ENCODE data around the gene ZCCHC8. TPM values are rescaled to one million over a fixed set of nuclear protein-coding genes. Genes with fewer than 3 reads are reported as not detected.
"Not testable (repeated sequence)": the region's sequence is repeated elsewhere in the genome, so short reads cannot be mapped to it uniquely, and the experiment has no call there.

ZCCHC8 gene
- total and polyA plus RNA-seq, 2 of the 4 experiments (the other 2 are of a cell fraction) = 9.5 to 12.7 TPM

GRCh38 chr12:122493222-122493621, 7.5 kb downstream of the ZCCHC8 start:
- WGBS, 2 experiments (ENCODE audit: extremely low coverage in 2 of 2, insufficient read length in 1 of 2) = no CpG with 5 or more reads among the region's 6 CpGs
- not testable (repeated sequence) for H4K8ac ChIP-seq (ENCODE audit: low read depth in 2 of 2, low read length in 2 of 2)

More at GRCh38 chr12:122493222-122493621, 7.5 kb downstream of the ZCCHC8 start:
- ATAC-seq (ENCODE audit: low read depth); POLR2A ChIA-PET (ENCODE audit: unreplicated experiment); H3K4ac ChIP-seq (ENCODE audit: low read depth, low read length); dilution Hi-C loops (cut with HindIII; ENCODE audit: low sequenced_read_pairs, unreplicated experiment); H3K9me3 ChIP-seq (ENCODE audit: control insufficient read depth, insufficient read depth, low read length); H3K4me3 ChIP-seq (ENCODE audit: insufficient read depth, low read depth, low read length); H2AK5ac ChIP-seq (ENCODE audit: low read depth, low read length); H3K23ac ChIP-seq (ENCODE audit: low read depth, low read length); H3K56ac ChIP-seq (ENCODE audit: extremely low read depth, insufficient read depth, low read length); H2AFZ ChIP-seq (replicated peaks; ENCODE audit: low read length, poor library complexity); BruUV-seq (replicated peaks); H3K4me2 ChIP-seq (ENCODE audit: low read depth, low read length); H3K9me1 ChIP-seq (ENCODE audit: insufficient read depth, low read length); H2BK15ac ChIP-seq (ENCODE audit: low read depth, low read length); in situ Hi-C loops (cut with MboI; ENCODE audit: low sequenced_read_pairs); H3K18ac ChIP-seq (ENCODE audit: low read depth, low read length); H2BK20ac ChIP-seq (ENCODE audit: low read depth, low read length); H4K5ac ChIP-seq (ENCODE audit: low read depth, low read length); H2BK5ac ChIP-seq (ENCODE audit: low read depth, low read length, poor library complexity, severe bottlenecking); H2AK9ac ChIP-seq (replicated peaks; ENCODE audit: low read depth, low read length, poor library complexity); CTCF ChIA-PET; H3K14ac ChIP-seq (replicated peaks; ENCODE audit: low read depth, low read length); H3K9ac ChIP-seq (ENCODE audit: low read depth, low read length); H3K4me1 ChIP-seq (ENCODE audit: control insufficient read depth, insufficient read depth, low read length); H3K27me3 ChIP-seq (ENCODE audit: control insufficient read depth, insufficient read depth, low read length); H3K27ac ChIP-seq (ENCODE audit: insufficient read depth, low read length); H2BK120ac ChIP-seq (ENCODE audit: low read depth, low read length); H4K91ac ChIP-seq (ENCODE audit: insufficient read depth, low read depth, low read length); intact Hi-C loops (cut with micrococcal nuclease); DNase-seq: not testable (repeated sequence)
- Histone ChIP-seq H4K20me1 (ENCODE audit: insufficient read depth, low read length) (peaks cover 26% of the 10 kb centered on the region), H3K79me1 (ENCODE audit: low read depth in 1 of 2, low read length in 2 of 2) (peaks cover 25 to 57% of the 10 kb centered on the region in 2 experiments), H3K36me3 (ENCODE audit: control insufficient read depth, insufficient read depth, low read length) (peaks cover 29% of the 10 kb centered on the region)

Data from IMR-90 (cell line).